KMS-11 (cell line): ENCODE measurements around the gene PKHD1.

Source experiments
- H2AFZ ChIP-seq: fragments of 200-600 bp; sonication (generic); 2 replicates; pipeline ENCODE4 v1.6.1; 2016; ENCODE audit warnings: antibody characterized with exemption, mixed run types, low read depth
- H3K27ac ChIP-seq: fragments of 200-600 bp; sonication (generic); 2 replicates; pipeline ENCODE4 v1.6.1; 2016; ENCODE audit warnings: mild to moderate bottlenecking, mixed run types
- H3K27me3 ChIP-seq: fragments of 200-600 bp; sonication (generic); 2 replicates; pipeline ENCODE4 v1.6.1; 2017; ENCODE audit warnings: mild to moderate bottlenecking, low read depth, mixed run types, moderate library complexity; ENCODE audit not compliant: insufficient read depth
- H3K36me3 ChIP-seq: fragments of 200-600 bp; sonication (generic); 2 replicates; pipeline ENCODE4 v1.6.1; 2017; ENCODE audit warnings: mild to moderate bottlenecking, mixed run types; ENCODE audit not compliant: insufficient read depth
- H3K4me1 ChIP-seq: fragments of 200-600 bp; sonication (generic); 2 replicates; pipeline ENCODE4 v1.6.1; 2016; ENCODE audit warnings: mild to moderate bottlenecking, low read depth, mixed run types; ENCODE audit not compliant: poor library complexity, severe bottlenecking
- H3K4me2 ChIP-seq: fragments of 200-600 bp; sonication (generic); 2 replicates; pipeline ENCODE4 v1.7.0; 2016; ENCODE audit warnings: mild to moderate bottlenecking, mixed run types
- H3K4me3 ChIP-seq: fragments of 200-600 bp; sonication (generic); IDR thresholded peaks from 2 replicates; pipeline ENCODE4 v1.6.1; 2017; ENCODE audit warnings: low read depth, low read length, mixed read lengths; ENCODE audit not compliant: insufficient read depth
- H3K79me2 ChIP-seq: fragments of 200-600 bp; sonication (generic); 2 replicates; pipeline ENCODE4 v1.6.1; 2016; ENCODE audit warnings: low read depth, mixed run types; ENCODE audit not compliant: insufficient read depth
- H3K9ac ChIP-seq: fragments of 200-600 bp; sonication (generic); 2 replicates; pipeline ENCODE4 v1.6.1; 2016; ENCODE audit warnings: mild to moderate bottlenecking, mixed run types
- H4K20me1 ChIP-seq: fragments of 200-600 bp; sonication (generic); 2 replicates; pipeline ENCODE4 v1.6.1; 2016; ENCODE audit warnings: mild to moderate bottlenecking, mixed run types; ENCODE audit not compliant: insufficient read depth
- TF ChIP-seq, protein P1 (sequence below): fragments of 200-600 bp; sonication (generic); conservative IDR thresholded peaks from 2 replicates; pipeline ENCODE4 v1.6.1; 2017; ENCODE audit warnings: low read depth, mild to moderate bottlenecking, antibody characterized with exemption, low read length, moderate library complexity, mixed read lengths

Gene PKHD1

DNA sequence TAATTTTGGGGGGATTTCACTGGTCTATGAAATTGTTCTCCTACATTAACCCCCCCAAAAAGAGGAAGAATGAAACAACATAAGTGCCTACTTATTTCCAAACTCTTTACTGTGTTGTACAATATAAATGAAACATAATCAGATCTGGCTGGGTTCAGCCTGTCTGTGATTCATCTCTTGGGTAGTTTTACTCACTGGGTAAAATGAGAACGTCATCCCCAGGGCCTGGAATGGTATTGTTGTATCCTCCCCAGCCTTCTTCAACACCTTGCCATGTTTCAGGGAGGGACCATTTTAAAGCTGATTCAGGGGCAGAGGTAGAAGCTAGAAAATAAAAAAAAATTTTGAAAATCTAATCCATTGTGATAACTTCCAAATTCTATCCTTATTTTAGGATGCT is 256.7 kb downstream of the PKHD1 start:
- Histone ChIP-seq H3K36me3 (no peaks in the 10 kb centered on the region), H3K27me3 (no peaks in the 10 kb centered on the region), H3K79me2 (no peaks in the 10 kb centered on the region), H3K4me2 (no peak overlapping the region), H3K4me3 (no peak overlapping the region), H4K20me1 (no peaks in the 10 kb centered on the region), H3K27ac (no peak overlapping the region), H2AFZ (no peak overlapping the region), H3K4me1 (no peaks in the 10 kb centered on the region), H3K9ac (no peak overlapping the region)
- TF ChIP-seq, protein P1, sequence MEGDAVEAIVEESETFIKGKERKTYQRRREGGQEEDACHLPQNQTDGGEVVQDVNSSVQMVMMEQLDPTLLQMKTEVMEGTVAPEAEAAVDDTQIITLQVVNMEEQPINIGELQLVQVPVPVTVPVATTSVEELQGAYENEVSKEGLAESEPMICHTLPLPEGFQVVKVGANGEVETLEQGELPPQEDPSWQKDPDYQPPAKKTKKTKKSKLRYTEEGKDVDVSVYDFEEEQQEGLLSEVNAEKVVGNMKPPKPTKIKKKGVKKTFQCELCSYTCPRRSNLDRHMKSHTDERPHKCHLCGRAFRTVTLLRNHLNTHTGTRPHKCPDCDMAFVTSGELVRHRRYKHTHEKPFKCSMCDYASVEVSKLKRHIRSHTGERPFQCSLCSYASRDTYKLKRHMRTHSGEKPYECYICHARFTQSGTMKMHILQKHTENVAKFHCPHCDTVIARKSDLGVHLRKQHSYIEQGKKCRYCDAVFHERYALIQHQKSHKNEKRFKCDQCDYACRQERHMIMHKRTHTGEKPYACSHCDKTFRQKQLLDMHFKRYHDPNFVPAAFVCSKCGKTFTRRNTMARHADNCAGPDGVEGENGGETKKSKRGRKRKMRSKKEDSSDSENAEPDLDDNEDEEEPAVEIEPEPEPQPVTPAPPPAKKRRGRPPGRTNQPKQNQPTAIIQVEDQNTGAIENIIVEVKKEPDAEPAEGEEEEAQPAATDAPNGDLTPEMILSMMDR: no peak

DNA sequence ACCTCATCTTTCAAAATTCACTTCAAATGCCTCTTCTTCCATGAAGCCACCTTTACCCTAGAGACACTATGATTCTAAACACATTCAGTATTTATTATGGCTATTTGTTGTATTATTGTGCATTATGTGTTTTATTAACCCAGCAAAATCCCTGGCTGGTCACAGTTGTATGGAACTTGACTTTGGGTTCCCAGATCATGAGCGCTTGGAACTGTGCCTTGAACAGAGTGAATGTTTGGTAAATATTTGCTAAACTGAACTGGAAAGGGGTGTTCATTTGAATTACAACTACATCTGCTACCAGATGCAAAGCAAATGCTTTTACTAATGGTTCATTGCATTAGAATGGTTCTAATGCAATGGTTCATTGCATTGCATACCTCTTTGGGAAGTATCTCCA is 259.8 kb downstream of the PKHD1 start:
- Histone ChIP-seq H3K27me3 (no peaks in the 10 kb centered on the region), H3K9ac (no peak overlapping the region), H3K36me3 (no peaks in the 10 kb centered on the region), H4K20me1 (no peaks in the 10 kb centered on the region), H3K27ac (no peak overlapping the region), H3K79me2 (no peaks in the 10 kb centered on the region), H3K4me3 (no peak overlapping the region), H2AFZ (no peak overlapping the region), H3K4me1 (no peaks in the 10 kb centered on the region), H3K4me2 (no peak overlapping the region)
- TF ChIP-seq, protein P1: no peak

DNA sequence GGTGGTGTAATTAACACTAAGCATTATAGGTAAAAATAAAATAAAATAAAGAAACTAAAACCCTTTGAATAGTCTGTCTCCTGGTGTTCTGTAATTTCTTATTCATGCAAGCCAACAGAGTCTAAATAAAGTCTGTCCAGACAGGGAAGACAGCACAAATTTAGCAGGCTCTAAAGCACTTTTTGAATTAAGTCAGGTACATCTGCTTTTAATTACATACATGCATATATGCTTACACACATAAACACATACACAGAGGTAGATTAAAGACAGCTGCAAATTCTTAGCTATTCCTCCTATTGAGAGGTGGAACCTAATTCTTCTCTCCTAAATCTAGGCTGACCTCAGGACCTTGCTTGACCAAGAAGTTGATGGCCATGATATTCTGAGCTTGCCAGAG is 262.5 kb downstream of the PKHD1 start:
- H4K20me1 ChIP-seq: no peaks in the 10 kb centered on the region
- TF ChIP-seq, protein P1: no peak
- H3K36me3 ChIP-seq: no peaks in the 10 kb centered on the region
- no peak overlapping the region for H3K4me2 ChIP-seq
- H3K9ac ChIP-seq: no peak overlapping the region
- H3K27me3 ChIP-seq: no peaks in the 10 kb centered on the region
- no peak overlapping the region for H3K27ac ChIP-seq
- no peaks in the 10 kb centered on the region for H3K4me1 ChIP-seq
- H3K4me3 ChIP-seq: no peak overlapping the region
- no peak overlapping the region for H2AFZ ChIP-seq
- H3K79me2 ChIP-seq: no peaks in the 10 kb centered on the region

DNA sequence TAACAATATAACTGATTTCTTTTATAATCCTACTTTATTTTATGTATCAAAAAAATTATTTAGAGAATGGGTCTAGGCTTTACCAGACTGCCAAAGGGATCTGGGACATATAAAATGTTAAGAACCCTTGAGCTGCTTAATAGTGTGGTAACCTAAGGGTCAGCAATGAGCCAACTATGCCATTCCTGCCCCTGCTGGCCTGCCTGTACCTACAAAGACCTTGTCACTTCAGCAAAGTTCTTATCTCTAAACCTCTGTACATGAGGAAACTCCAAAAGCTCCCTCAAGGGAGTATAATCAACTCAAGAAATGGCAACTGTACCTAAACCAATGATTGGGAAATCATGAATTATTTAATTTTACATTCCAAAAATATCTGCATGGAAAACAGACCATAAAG is 266.9 kb downstream of the PKHD1 start:
- TF ChIP-seq, protein P1: no peak
- no peaks in the 10 kb centered on the region for H3K79me2 ChIP-seq
- H3K4me2 ChIP-seq: no peak overlapping the region
- no peak overlapping the region for H3K4me3 ChIP-seq
- no peaks in the 10 kb centered on the region for H4K20me1 ChIP-seq
- no peak overlapping the region for H3K27ac ChIP-seq
- H3K9ac ChIP-seq: no peak overlapping the region
- H3K36me3 ChIP-seq: no peaks in the 10 kb centered on the region
- H2AFZ ChIP-seq: no peak overlapping the region
- H3K27me3 ChIP-seq: no peaks in the 10 kb centered on the region
- no peaks in the 10 kb centered on the region for H3K4me1 ChIP-seq
